ENCODE results near the gene NLRP11. TPM values are rescaled to one million over a fixed set of nuclear protein-coding genes. Genes with fewer than 3 reads are reported as not detected.

The NLRP11 gene
- total RNA-seq, result not detected in 3 replicates

DNA sequence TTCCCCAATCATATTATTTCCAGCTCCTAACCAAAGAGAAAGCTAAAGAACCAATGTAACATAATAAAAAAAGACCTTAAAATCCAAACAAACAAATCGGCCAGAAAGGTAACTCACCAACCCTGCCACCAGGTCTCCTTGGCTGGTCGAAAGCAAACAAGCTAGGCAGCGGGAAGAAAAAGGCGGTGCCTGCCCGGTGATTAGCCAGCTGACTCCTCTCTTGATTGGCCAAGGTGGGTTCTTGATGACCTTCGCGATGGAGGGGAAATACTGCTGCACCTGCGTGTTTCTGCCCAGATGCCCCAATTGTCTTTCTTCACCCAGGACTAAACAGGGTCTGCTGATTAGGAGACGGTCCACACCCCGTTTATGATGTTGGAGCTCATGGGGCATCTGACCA is at the start of gene NLRP11:
NLRP11 (minus strand) TSS at position 154 of the 400 bp plus-strand sequence. CDS start 13,825 bp downstream, outside the sequence.
- Mint-ChIP-seq H3K27ac (no peak within 1 kb of the TSS), H3K27me3 (ENCODE audit: low read depth) (no peaks in the 10 kb centered on the region), H3K4me1 (no peaks in the 10 kb centered on the region), H3K4me3 (no peak within 1 kb of the TSS), H3K36me3 (no peaks in the 10 kb centered on the region), H3K9me3 (peaks cover 48% of the 10 kb centered on the region)
- no peak for DNase-seq (ENCODE audit: low spot score in 2 of 2, unreplicated experiment in 2 of 2)
- TF ChIP-seq, protein P1, sequence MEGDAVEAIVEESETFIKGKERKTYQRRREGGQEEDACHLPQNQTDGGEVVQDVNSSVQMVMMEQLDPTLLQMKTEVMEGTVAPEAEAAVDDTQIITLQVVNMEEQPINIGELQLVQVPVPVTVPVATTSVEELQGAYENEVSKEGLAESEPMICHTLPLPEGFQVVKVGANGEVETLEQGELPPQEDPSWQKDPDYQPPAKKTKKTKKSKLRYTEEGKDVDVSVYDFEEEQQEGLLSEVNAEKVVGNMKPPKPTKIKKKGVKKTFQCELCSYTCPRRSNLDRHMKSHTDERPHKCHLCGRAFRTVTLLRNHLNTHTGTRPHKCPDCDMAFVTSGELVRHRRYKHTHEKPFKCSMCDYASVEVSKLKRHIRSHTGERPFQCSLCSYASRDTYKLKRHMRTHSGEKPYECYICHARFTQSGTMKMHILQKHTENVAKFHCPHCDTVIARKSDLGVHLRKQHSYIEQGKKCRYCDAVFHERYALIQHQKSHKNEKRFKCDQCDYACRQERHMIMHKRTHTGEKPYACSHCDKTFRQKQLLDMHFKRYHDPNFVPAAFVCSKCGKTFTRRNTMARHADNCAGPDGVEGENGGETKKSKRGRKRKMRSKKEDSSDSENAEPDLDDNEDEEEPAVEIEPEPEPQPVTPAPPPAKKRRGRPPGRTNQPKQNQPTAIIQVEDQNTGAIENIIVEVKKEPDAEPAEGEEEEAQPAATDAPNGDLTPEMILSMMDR (IDR thresholded peaks at IDR 0.05; ENCODE audit: unreplicated experiment), result no peak

DNA sequence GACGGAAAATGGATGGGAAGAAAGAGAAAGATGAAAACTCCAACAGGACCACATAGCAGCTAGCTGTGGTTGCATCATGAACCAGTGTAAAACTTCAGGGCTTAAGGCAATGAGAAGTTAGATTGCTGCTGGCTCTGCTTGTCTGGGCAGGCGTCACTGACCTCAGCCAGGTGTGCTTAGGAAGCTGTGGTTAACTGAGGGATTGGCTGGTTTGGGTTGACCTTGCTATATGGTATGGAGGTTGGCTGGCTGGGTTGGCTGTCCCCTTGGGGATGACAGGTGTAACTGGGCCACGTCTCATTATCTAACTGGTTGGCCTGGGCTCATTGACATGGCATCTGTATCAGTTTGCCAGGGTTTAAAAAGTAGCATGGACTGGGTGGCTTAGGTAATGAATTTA is 45.4 kb upstream of the NLRP11 start:
- peaks cover 64% of the 10 kb centered on the region for H3K9me3 Mint-ChIP-seq
- no peaks in the 10 kb centered on the region for H3K4me1 Mint-ChIP-seq
- H3K36me3 Mint-ChIP-seq, result peaks cover 5% of the 10 kb centered on the region
- no peaks in the 10 kb centered on the region for H3K27me3 Mint-ChIP-seq (ENCODE audit: low read depth)
- no peak overlapping the region for H3K27ac Mint-ChIP-seq
- TF ChIP-seq, protein P1 (IDR thresholded peaks at IDR 0.05; ENCODE audit: unreplicated experiment), result no peak
- H3K4me3 Mint-ChIP-seq, result no peak overlapping the region
- DNase-seq (ENCODE audit: low spot score in 2 of 2, unreplicated experiment in 2 of 2), result no peak

DNA sequence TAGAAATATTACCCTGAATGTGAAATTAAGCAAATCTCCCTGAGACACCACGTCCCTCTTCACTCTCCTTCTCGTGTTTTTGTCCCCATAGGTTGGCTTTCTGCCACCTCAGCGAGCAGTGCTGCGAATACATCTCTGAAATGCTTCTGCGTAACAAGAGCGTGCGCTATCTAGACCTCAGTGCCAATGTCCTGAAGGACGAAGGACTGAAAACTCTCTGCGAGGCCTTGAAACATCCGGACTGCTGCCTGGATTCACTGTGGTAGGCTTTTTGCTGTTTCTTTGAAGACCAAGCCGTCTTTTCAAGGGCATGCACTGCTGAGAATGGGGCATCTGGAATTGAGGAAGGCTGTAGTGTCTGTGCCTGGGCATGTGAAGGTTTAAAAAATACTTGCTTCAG is 38.9 kb upstream of the NLRP11 start:
- TF ChIP-seq, protein P1 (IDR thresholded peaks at IDR 0.05; ENCODE audit: unreplicated experiment), result no peak
- H3K9me3 Mint-ChIP-seq, result peaks cover 55% of the 10 kb centered on the region
- DNase-seq (ENCODE audit: low spot score in 2 of 2, unreplicated experiment in 2 of 2), result no peak
- no peak overlapping the region for H3K27ac Mint-ChIP-seq
- no peak overlapping the region for H3K4me3 Mint-ChIP-seq
- no peaks in the 10 kb centered on the region for H3K27me3 Mint-ChIP-seq (ENCODE audit: low read depth)
- peaks cover 15% of the 10 kb centered on the region for H3K36me3 Mint-ChIP-seq
- no peaks in the 10 kb centered on the region for H3K4me1 Mint-ChIP-seq

DNA sequence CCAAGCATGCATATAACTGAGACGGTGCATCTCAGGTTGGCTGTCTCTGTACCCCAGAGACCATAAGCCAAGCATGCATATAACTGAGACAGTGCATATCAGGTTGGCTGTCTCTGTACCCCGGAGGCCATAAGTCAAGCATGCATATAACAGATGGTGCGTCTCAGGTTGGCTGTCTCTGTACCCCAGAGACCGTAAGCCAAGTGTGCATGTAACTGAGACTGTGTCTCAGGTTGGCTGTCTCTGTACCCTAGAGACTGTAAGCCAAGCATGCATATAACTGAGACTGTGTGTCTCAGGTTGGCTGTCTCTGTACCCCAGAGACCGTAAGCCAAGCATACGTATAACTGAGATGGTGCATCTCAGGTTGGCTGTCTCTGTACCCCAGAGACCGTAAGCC is 35.3 kb upstream of the NLRP11 start:
- DNase-seq (ENCODE audit: low spot score in 2 of 2, unreplicated experiment in 2 of 2), result no peak
- TF ChIP-seq, protein P1 (IDR thresholded peaks at IDR 0.05; ENCODE audit: unreplicated experiment), result no peak
- Mint-ChIP-seq H3K4me1 (no peaks in the 10 kb centered on the region), H3K4me3 (no peak overlapping the region), H3K9me3 (peaks cover 59% of the 10 kb centered on the region), H3K27me3 (ENCODE audit: low read depth) (no peaks in the 10 kb centered on the region), H3K27ac (no peak overlapping the region), H3K36me3 (peaks cover 10% of the 10 kb centered on the region)

DNA sequence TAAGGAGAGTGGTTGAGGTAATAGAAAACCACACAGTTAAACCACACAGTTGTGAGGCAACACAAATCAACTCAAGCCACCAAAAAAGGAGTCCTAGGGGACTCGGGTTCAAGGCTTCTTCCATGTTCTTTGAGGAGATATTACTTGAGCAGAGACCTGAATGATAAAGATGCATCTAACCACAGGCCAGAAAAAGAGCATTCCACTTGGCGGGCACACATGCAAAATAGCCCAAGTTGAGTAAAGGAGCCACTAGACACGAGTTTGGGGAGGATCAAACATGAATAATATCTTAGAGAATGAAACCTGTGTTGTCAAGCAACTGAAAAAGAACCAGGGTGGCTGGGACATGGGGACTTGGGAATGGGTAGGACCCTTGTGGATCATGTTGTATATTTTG is 34.7 kb upstream of the NLRP11 start:
- no peaks in the 10 kb centered on the region for H3K27me3 Mint-ChIP-seq (ENCODE audit: low read depth)
- no peak overlapping the region for H3K4me3 Mint-ChIP-seq
- H3K9me3 Mint-ChIP-seq, result peaks cover 62% of the 10 kb centered on the region
- TF ChIP-seq, protein P1 (IDR thresholded peaks at IDR 0.05; ENCODE audit: unreplicated experiment), result no peak
- H3K4me1 Mint-ChIP-seq, result no peaks in the 10 kb centered on the region
- DNase-seq (ENCODE audit: low spot score in 2 of 2, unreplicated experiment in 2 of 2), result no peak
- no peak overlapping the region for H3K27ac Mint-ChIP-seq
- H3K36me3 Mint-ChIP-seq, result peaks cover 10% of the 10 kb centered on the region

DNA sequence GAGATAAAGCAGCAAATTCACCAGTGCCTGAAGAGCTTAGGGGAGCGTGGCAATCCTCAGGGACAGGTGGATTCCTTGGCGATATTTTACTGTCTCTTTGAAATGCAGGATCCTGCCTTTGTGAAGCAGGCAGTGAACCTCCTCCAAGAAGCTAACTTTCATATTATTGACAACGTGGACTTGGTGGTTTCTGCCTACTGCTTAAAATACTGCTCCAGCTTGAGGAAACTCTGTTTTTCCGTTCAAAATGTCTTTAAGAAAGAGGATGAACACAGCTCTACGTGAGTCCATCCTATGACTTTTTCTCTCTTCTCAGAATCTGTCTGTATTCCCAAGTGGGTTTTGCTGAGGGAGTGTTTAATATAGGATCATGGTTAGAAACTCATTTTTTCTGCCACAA is 27.2 kb upstream of the NLRP11 start:
- Mint-ChIP-seq H3K27ac (no peak overlapping the region), H3K4me3 (no peak overlapping the region), H3K27me3 (ENCODE audit: low read depth) (no peaks in the 10 kb centered on the region), H3K9me3 (peaks cover 47% of the 10 kb centered on the region), H3K4me1 (no peaks in the 10 kb centered on the region), H3K36me3 (peaks cover 4% of the 10 kb centered on the region)
- no peak for DNase-seq (ENCODE audit: low spot score in 2 of 2, unreplicated experiment in 2 of 2)
- TF ChIP-seq, protein P1 (IDR thresholded peaks at IDR 0.05; ENCODE audit: unreplicated experiment), result no peak
